OCI-LY1 (cell line): ENCODE results near the gene KAT6B.

Experiments used
- H2AFZ ChIP-seq: fragments of 200-600 bp; sonication (generic), shearing (Covaris generic); 2 replicates; pipeline ENCODE4 v1.6.0; 2014; ENCODE audit warnings: antibody characterized with exemption, mild to moderate bottlenecking, low read length
- H3F3A ChIP-seq: fragments of 200-600 bp; sonication (generic), shearing (Covaris generic); 2 replicates; pipeline ENCODE4 v1.6.0; 2014; ENCODE audit warnings: mild to moderate bottlenecking, antibody characterized with exemption, low read length, moderate library complexity; ENCODE audit not compliant: insufficient read depth
- H3K27ac ChIP-seq: fragments of 200-600 bp; sonication (generic); 2 replicates; pipeline ENCODE4 v1.5.1; 2014; ENCODE audit warnings: low read length, mixed run types, mild to moderate bottlenecking, low read depth; ENCODE audit not compliant: poor library complexity, severe bottlenecking
- H3K27me3 ChIP-seq: fragments of 200-600 bp; sonication (generic); 2 replicates; pipeline ENCODE4 v1.6.0; 2014; ENCODE audit warnings: antibody characterized with exemption, mild to moderate bottlenecking, low read length, moderate library complexity; ENCODE audit not compliant: insufficient read depth
- H3K36me3 ChIP-seq: fragments of 200-600 bp; sonication (generic); 2 replicates; pipeline ENCODE4 v1.6.1; 2014; ENCODE audit warnings: mild to moderate bottlenecking, antibody characterized with exemption, low read length, moderate library complexity, mixed read lengths; ENCODE audit not compliant: insufficient read depth
- H3K4me1 ChIP-seq: fragments of 200-600 bp; sonication (generic); 2 replicates; pipeline ENCODE4 v1.5.1; 2014; ENCODE audit warnings: mild to moderate bottlenecking, low read length, moderate library complexity; ENCODE audit not compliant: insufficient read depth, severe bottlenecking
- H3K4me2 ChIP-seq: fragments of 200-600 bp; sonication (generic), shearing (Covaris generic); 2 replicates; pipeline ENCODE4 v1.6.1; 2014; ENCODE audit warnings: low read length
- H3K4me3 ChIP-seq: fragments of 200-600 bp; sonication (generic); 2 replicates; pipeline ENCODE4 v1.5.1; 2014; ENCODE audit warnings: low read length, low read depth, mild to moderate bottlenecking, mixed read lengths; ENCODE audit not compliant: poor library complexity, severe bottlenecking
- H3K79me2 ChIP-seq: fragments of 200-600 bp; shearing (Covaris generic); 2 replicates; pipeline ENCODE4 v1.6.1; 2016; ENCODE audit warnings: mixed run types, low read length, mixed read lengths; ENCODE audit not compliant: insufficient read depth
- H3K9ac ChIP-seq: fragments of 200-600 bp; sonication (generic), shearing (Covaris generic); 2 replicates; pipeline ENCODE4 v1.6.1; 2014; ENCODE audit warnings: mild to moderate bottlenecking, low read length, mixed read lengths
- H3K9me2 ChIP-seq: fragments of 200-600 bp; sonication (generic), shearing (Covaris generic); 2 replicates; pipeline ENCODE4 v1.6.1; 2014; ENCODE audit warnings: low read depth, mild to moderate bottlenecking, low read length, mixed read lengths
- H3K9me3 ChIP-seq: fragments of 200-600 bp; shearing (Covaris generic); 2 replicates; pipeline ENCODE4 v1.6.1; 2014; ENCODE audit warnings: low read length, mixed read lengths
- H4K20me1 ChIP-seq: fragments of 200-600 bp; sonication (generic), shearing (Covaris generic); 2 replicates; pipeline ENCODE4 v1.6.0; 2016; ENCODE audit warnings: mild to moderate bottlenecking, low read length; ENCODE audit not compliant: insufficient read depth
- CTCF ChIP-seq: fragments of 200-600 bp; sonication (generic), shearing (Covaris generic); IDR thresholded peaks from 2 replicates; pipeline ENCODE4 v1.5.1; 2017; ENCODE audit warnings: mild to moderate bottlenecking, antibody characterized with exemption, low read length, moderate library complexity, mixed read lengths
- EZH2 ChIP-seq: fragments of 200-600 bp; sonication (generic), shearing (Covaris generic); IDR thresholded peaks from 2 replicates; pipeline ENCODE4 v1.8.0; 2017; ENCODE audit warnings: borderline replicate concordance, mixed run types, mild to moderate bottlenecking, antibody characterized with exemption, low read length, moderate library complexity, mixed read lengths

The KAT6B gene

GRCh38 chr10:74967911-74968666 lies 141.7 kb downstream of the KAT6B start:
- Histone ChIP-seq H3K36me3 (peaks cover 10% of the 10 kb centered on the region; the same call in 1 of the 2 replicates), H3K9me2 (no peaks in the 10 kb centered on the region), H3K4me1 (peaks cover 16% of the 10 kb centered on the region), H3K27me3 (no peaks in the 10 kb centered on the region), H3K4me2 (peak overlapping the region; percentile 28), H2AFZ (no peak overlapping the region), H3K27ac (peak overlapping the region; percentile 45), H3K9ac (no peak overlapping the region; the same call in 1 of the 2 replicates), H3F3A (no peaks in the 10 kb centered on the region), H3K4me3 (no peak overlapping the region), H3K79me2 (0 out of 2 replicates have a peak, but pooled peaks cover 11% of the 10 kb centered on the region), H4K20me1 (no peaks in the 10 kb centered on the region), H3K9me3 (no peaks in the 10 kb centered on the region)
- TF ChIP-seq EZH2, result no peak
- no peak for TF ChIP-seq CTCF

GRCh38 chr10:74968667-74969061 lies 142.3 kb downstream of the KAT6B start:
- TF ChIP-seq EZH2 (no peak), CTCF (no peak)
- Histone ChIP-seq H4K20me1 (no peaks in the 10 kb centered on the region), H3K9ac (no peak overlapping the region), H3K36me3 (peaks cover 12% of the 10 kb centered on the region; the same call in 1 of the 2 replicates), H2AFZ (no peak overlapping the region), H3K9me3 (no peaks in the 10 kb centered on the region), H3K9me2 (no peaks in the 10 kb centered on the region), H3K27ac (peak overlapping the region; percentile 45), H3K4me1 (peaks cover 16% of the 10 kb centered on the region), H3K27me3 (no peaks in the 10 kb centered on the region), H3K4me3 (no peak overlapping the region), H3K79me2 (0 out of 2 replicates have a peak, but pooled peaks cover 11% of the 10 kb centered on the region), H3F3A (no peaks in the 10 kb centered on the region), H3K4me2 (no peak overlapping the region)

GRCh38 chr10:74969093-74969492 lies 142.7 kb downstream of the KAT6B start:
- Histone ChIP-seq H3K4me3 (no peak overlapping the region), H3K27ac (no peak overlapping the region), H3K4me1 (peaks cover 16% of the 10 kb centered on the region), H3F3A (no peaks in the 10 kb centered on the region), H3K9me3 (no peaks in the 10 kb centered on the region), H3K4me2 (no peak overlapping the region), H3K9ac (no peak overlapping the region), H3K36me3 (peaks cover 12% of the 10 kb centered on the region; the same call in 1 of the 2 replicates), H3K79me2 (0 out of 2 replicates have a peak, but pooled peaks cover 11% of the 10 kb centered on the region), H2AFZ (no peak overlapping the region), H3K9me2 (no peaks in the 10 kb centered on the region), H4K20me1 (no peaks in the 10 kb centered on the region), H3K27me3 (no peaks in the 10 kb centered on the region)
- TF ChIP-seq CTCF (no peak), EZH2 (no peak)
